GM12892 (cell line): ENCODE measurements around the gene C3.

Experiments
- POLR2A ChIP-seq: IDR thresholded peaks from 2 replicates; pipeline ENCODE4 v1.6.1; 2011; ENCODE audit warnings: low read depth, low read length, control low read depth
- POLR2AphosphoS5 ChIP-seq: IDR thresholded peaks from 2 replicates; pipeline ENCODE4 v1.6.1; 2011; ENCODE audit warnings: low read depth, low read length, control low read depth
- TAF1 ChIP-seq: IDR thresholded peaks from 2 replicates; pipeline ENCODE4 v1.6.1; 2011; ENCODE audit warnings: low read depth, mild to moderate bottlenecking, control low read depth, low read length, borderline replicate concordance

- TF ChIP-seq POLR2A (no peak), TAF1 (no peak), POLR2AphosphoS5 (no peak)
Measured at GRCh38 chr19:6735181-6735911, 14.9 kb upstream of the C3 start.
